ENCODE results near the gene FLOT1. TPM values are rescaled to one million over a fixed set of nuclear protein-coding genes. Genes with fewer than 3 reads are reported as not detected.

FLOT1 gene
- total RNA-seq, 1 experiment from 2014 or later = 176 TPM

DNA sequence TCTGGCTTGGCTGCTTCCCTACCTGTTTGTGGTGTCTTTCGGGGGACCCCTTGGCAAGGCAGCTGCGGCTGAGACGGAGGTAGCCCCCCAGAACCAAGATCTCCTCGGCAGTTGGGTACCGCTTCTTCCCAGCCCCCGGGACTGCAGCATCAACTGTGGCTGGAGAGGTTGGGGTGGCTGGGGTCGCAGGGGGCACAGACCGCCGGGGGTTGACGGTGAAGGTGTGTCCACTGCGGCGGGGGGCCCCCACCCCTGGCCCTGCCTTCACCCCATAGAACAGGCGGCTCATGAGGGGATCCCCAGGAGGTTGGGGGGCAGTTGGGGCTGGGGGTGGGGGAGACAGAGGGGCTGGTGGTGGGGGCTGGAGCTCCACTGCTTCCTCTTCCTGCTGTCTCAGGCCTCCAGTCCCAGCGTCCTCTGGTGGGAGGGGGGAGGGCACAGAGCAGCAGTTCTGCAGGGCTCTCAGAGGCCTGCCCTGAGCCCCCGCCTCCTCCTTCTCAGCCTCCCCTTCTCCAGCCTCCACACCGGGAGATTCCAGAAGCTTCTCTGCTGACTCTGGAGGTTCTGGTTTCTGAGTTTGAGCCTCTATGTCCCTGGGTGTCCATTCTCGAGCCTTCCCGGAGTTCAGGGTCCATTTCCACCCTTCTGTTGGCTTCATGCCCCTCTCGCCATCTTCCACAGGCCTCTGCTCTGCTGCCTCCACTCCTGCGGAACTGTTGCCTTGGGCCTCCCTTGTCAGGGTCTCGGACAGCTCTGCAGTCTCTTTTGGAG lies 57.9 kb downstream of the FLOT1 start:
- intact Hi-C loops (cut with micrococcal nuclease; ENCODE audit: unreplicated experiment) (loop anchor here (5.0 kb wide), 1 partner anchor 403 kb away; no protein-coding TSS in a partner anchor), in situ Hi-C loops (cut with HindIII; ENCODE audit: low pct_unique_long_range_greater_than_20kb, low sequenced_read_pairs) (no loop called here)
- H3K4me1 ChIP-seq (ENCODE audit: control insufficient read depth, insufficient read depth, low read length) = peaks cover 38% of the 10 kb centered on the region
- H3K27ac ChIP-seq (ENCODE audit: low read length) = peak overlapping the region; percentile 96
- H3K4me3 ChIP-seq (ENCODE audit: low read depth in 2 of 2, low read length in 2 of 2) = peak overlapping the region; percentile 85 to 96
- DNase-seq (ENCODE audit: low read depth, low spot score) (no peak), ATAC-seq (no peak)
- POLR2A ChIA-PET = no interaction called here
- H3K27me3 ChIP-seq (ENCODE audit: control insufficient read depth, insufficient read depth, low read length) = no peaks in the 10 kb centered on the region
- H3K9me3 ChIP-seq (ENCODE audit: control insufficient read depth, insufficient read depth, low read depth, low read length) = no peaks in the 10 kb centered on the region
- CTCF ChIA-PET = interaction anchor here (0.7 kb wide), 1 partner anchor 43 kb away, joined by 5 read pairs; no protein-coding TSS in a partner anchor
- BruUV-seq (replicated peaks) = no TSS peak
- TF ChIP-seq TCF7L2 (IDR thresholded peaks at IDR 0.05; ENCODE audit: low read depth, low read length) (no peak), POLR2AphosphoS5 (IDR thresholded peaks at IDR 0.05; ENCODE audit: low read depth, low read length) (no peak), SIN3A (IDR thresholded peaks at IDR 0.05; ENCODE audit: borderline replicate concordance, insufficient read depth, low read depth, low read length) (no peak)
- TF ChIP-seq, protein P1, sequence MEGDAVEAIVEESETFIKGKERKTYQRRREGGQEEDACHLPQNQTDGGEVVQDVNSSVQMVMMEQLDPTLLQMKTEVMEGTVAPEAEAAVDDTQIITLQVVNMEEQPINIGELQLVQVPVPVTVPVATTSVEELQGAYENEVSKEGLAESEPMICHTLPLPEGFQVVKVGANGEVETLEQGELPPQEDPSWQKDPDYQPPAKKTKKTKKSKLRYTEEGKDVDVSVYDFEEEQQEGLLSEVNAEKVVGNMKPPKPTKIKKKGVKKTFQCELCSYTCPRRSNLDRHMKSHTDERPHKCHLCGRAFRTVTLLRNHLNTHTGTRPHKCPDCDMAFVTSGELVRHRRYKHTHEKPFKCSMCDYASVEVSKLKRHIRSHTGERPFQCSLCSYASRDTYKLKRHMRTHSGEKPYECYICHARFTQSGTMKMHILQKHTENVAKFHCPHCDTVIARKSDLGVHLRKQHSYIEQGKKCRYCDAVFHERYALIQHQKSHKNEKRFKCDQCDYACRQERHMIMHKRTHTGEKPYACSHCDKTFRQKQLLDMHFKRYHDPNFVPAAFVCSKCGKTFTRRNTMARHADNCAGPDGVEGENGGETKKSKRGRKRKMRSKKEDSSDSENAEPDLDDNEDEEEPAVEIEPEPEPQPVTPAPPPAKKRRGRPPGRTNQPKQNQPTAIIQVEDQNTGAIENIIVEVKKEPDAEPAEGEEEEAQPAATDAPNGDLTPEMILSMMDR (IDR thresholded peaks at IDR 0.05) = no peak
- TF ChIP-seq, protein P2, sequence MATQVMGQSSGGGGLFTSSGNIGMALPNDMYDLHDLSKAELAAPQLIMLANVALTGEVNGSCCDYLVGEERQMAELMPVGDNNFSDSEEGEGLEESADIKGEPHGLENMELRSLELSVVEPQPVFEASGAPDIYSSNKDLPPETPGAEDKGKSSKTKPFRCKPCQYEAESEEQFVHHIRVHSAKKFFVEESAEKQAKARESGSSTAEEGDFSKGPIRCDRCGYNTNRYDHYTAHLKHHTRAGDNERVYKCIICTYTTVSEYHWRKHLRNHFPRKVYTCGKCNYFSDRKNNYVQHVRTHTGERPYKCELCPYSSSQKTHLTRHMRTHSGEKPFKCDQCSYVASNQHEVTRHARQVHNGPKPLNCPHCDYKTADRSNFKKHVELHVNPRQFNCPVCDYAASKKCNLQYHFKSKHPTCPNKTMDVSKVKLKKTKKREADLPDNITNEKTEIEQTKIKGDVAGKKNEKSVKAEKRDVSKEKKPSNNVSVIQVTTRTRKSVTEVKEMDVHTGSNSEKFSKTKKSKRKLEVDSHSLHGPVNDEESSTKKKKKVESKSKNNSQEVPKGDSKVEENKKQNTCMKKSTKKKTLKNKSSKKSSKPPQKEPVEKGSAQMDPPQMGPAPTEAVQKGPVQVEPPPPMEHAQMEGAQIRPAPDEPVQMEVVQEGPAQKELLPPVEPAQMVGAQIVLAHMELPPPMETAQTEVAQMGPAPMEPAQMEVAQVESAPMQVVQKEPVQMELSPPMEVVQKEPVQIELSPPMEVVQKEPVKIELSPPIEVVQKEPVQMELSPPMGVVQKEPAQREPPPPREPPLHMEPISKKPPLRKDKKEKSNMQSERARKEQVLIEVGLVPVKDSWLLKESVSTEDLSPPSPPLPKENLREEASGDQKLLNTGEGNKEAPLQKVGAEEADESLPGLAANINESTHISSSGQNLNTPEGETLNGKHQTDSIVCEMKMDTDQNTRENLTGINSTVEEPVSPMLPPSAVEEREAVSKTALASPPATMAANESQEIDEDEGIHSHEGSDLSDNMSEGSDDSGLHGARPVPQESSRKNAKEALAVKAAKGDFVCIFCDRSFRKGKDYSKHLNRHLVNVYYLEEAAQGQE (IDR thresholded peaks at IDR 0.05; ENCODE audit: insufficient read depth in 1 of 2, low read depth in 2 of 2, low read length in 1 of 2) = no peak
- H3K36me3 ChIP-seq (ENCODE audit: control insufficient read depth, insufficient read depth, low read length) = no peaks in the 10 kb centered on the region

DNA sequence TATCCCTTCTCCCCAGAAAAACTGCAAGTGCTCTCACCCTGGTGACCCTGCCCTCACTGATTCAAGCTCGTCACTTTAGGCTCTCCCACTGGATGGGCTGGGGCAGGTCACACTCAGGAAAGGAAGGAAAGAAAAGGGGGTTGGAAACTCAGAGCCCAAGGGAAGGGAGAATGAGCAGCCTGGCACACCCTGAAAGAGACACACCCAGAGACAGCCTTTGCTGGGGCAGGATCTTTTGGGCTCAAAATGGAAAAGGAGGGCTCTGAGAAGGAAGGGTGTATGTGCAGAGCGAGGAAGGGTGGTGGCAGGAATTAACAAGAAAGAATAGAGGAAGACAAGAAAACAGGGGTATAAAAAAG lies 58.5 kb downstream of the FLOT1 start:
- in situ Hi-C loops (cut with HindIII; ENCODE audit: low pct_unique_long_range_greater_than_20kb, low sequenced_read_pairs) = no loop called here
- intact Hi-C loops (cut with micrococcal nuclease; ENCODE audit: unreplicated experiment) = loop anchor here (5.0 kb wide), 1 partner anchor 403 kb away; no protein-coding TSS in a partner anchor
- no TSS peak for BruUV-seq (replicated peaks)

More for the DNA sequence above, 58.5 kb downstream of the FLOT1 start:
- Histone ChIP-seq H3K27me3 (ENCODE audit: control insufficient read depth, insufficient read depth, low read length) (no peaks in the 10 kb centered on the region), H3K9me3 (ENCODE audit: control insufficient read depth, insufficient read depth, low read depth, low read length) (no peaks in the 10 kb centered on the region), H3K4me3 (ENCODE audit: low read depth in 2 of 2, low read length in 2 of 2) (peak overlapping the region; percentile 85 to 96), H3K27ac (ENCODE audit: low read length) (peak overlapping the region; percentile 96), H3K36me3 (ENCODE audit: control insufficient read depth, insufficient read depth, low read length) (no peaks in the 10 kb centered on the region), H3K4me1 (ENCODE audit: control insufficient read depth, insufficient read depth, low read length) (peaks cover 38% of the 10 kb centered on the region)
- ATAC-seq (no peak), DNase-seq (ENCODE audit: low read depth, low spot score) (no peak)
- TF ChIP-seq, protein P1 (IDR thresholded peaks at IDR 0.05) = no peak
- TF ChIP-seq SIN3A (IDR thresholded peaks at IDR 0.05; ENCODE audit: borderline replicate concordance, insufficient read depth, low read depth, low read length) (no peak), POLR2AphosphoS5 (IDR thresholded peaks at IDR 0.05; ENCODE audit: low read depth, low read length) (no peak), TCF7L2 (IDR thresholded peaks at IDR 0.05; ENCODE audit: low read depth, low read length) (no peak)
- TF ChIP-seq, protein P2 (IDR thresholded peaks at IDR 0.05; ENCODE audit: insufficient read depth in 1 of 2, low read depth in 2 of 2, low read length in 1 of 2) = no peak
- POLR2A ChIA-PET = no interaction called here
- CTCF ChIA-PET = interaction anchor here (0.7 kb wide), 1 partner anchor 43 kb away, joined by 5 read pairs; no protein-coding TSS in a partner anchor

Data from Panc1 (cell line).